GM18507 (cell line): ENCODE results near the gene CDC42BPG.
A peak's percentile ranks its signal among the peaks of the same experiment; 100 is the strongest.

Experiments used
- DNase-seq: peaks from one replicate; pipeline ENCODE4 v3.0.0; 2011; ENCODE audit warnings: low read depth; ENCODE audit not compliant: insufficient read length; ENCODE audit errors: extremely low spot score
- FAIRE-seq: peaks from 2 replicates; lab custom pipeline; 2011; peaks lifted over from hg19 to GRCh38; lab: Jason Lieb, UNC

The CDC42BPG gene

DNA sequence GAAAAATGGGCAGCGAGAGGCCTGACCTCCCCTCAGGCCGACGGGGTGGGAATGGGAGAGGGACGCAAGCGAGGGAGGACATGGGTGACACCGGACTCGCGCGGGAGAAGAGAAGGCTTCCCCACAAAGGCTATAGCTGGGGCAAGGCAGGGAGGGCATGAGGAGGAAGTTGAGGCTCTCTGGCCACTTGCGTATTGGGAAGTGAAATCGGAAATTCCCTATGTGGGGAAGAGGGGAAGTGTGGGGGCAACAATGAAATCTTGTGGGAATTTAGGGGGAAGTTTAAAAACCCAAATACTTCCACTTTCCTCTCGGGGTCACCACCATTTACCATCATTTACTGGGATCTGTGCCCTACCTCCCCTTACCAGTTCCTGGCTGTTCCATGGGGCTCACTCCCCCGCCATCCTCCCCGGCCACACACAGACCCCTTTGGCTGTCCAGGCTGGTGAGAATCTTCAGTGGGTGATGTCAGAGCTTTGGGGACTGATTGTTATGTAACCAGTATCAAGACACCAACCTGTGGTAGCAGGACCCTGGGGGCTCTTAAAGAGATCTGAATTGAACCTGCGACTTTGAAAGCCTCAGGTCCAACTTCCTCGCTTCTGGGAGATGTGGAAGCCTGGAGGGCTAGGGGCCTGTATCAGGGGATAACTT is 34.9 kb upstream of the CDC42BPG start:
- DNase-seq (no peak), FAIRE-seq (peak; percentile 38)

DNA sequence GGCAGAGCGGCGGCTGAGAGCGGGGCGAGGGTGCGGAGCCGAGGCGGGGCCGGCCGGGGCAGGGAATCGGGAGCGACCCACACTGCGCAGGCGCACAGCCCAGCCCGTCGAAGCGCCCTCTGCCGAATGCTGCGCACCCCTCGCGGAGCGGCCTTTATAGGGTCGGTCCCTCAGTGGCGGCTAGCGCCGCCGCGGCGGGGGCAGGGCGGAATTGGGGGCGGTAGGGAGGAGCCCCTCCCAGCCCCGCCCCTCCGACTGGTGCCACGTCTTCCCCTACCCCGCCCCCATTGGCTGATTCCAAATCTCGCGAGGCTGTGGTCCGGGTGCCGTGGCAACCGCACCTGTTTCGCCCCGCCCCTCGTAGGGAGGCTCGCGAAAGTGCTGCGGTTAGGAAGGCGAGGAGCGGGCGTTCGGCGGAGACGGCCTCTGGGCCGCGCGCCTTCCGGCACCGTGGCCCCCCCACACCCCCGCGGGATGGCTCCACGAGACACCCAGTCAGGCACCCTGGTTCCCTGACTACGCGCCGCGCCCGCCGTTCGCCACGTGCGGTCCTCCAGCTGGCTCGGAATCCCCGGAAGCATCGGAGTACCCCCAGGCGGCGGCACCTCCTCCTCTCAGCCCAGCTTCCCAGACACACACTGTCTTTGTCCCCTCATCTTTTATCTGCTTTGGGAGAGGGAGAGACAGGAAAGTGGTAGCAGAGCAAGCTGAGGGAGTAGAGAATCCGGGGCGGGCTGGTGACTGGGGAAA is 34.2 kb upstream of the CDC42BPG start, which contains the start of gene EHD1:
TSS of gene EHD1 (minus strand) at position 128 of the 750 bp plus-strand sequence. CDS start 157 bp downstream, outside the sequence.
- DNase-seq (peak; percentile 98), FAIRE-seq (peak; percentile 94)

GRCh38 chr11:64878223-64878493 is 33.7 kb upstream of the CDC42BPG start:
- DNase-seq (no peak), FAIRE-seq (no peak)

GRCh38 chr11:64877390-64878222 is 33.2 kb upstream of the CDC42BPG start:
- peak; percentile 44 for DNase-seq
- FAIRE-seq, result peak; percentile 76

DNA sequence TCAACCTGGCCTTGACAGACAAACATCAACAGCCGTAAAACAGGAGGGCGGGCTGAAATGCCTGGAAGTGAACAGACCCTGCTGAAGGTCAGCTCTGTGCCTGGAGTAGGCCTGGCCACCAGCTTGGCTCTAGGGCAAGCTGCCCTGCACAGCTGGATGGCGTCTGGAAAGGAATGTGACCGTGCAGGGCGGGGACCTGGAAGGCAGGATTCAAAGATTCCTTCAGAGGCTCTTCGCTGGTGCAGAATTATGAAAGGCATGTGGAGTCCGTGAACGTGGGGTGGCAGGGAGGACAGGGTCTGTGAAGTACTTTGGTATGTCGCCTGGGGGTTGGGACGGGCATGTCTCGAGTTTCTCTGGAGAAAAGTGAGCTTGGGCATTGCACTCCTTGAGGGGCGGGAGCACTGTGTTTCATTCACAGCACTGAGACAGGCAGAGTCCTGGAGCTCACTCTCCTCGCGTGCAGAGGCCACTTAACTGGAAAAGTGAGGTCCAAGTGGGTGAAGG is 32.4 kb upstream of the CDC42BPG start:
- FAIRE-seq (no peak), DNase-seq (no peak)

- no peak for DNase-seq
- no peak for FAIRE-seq
These were observed 31.8 kb upstream of the CDC42BPG start for GRCh38 chr11:64876229-64876750.

DNA sequence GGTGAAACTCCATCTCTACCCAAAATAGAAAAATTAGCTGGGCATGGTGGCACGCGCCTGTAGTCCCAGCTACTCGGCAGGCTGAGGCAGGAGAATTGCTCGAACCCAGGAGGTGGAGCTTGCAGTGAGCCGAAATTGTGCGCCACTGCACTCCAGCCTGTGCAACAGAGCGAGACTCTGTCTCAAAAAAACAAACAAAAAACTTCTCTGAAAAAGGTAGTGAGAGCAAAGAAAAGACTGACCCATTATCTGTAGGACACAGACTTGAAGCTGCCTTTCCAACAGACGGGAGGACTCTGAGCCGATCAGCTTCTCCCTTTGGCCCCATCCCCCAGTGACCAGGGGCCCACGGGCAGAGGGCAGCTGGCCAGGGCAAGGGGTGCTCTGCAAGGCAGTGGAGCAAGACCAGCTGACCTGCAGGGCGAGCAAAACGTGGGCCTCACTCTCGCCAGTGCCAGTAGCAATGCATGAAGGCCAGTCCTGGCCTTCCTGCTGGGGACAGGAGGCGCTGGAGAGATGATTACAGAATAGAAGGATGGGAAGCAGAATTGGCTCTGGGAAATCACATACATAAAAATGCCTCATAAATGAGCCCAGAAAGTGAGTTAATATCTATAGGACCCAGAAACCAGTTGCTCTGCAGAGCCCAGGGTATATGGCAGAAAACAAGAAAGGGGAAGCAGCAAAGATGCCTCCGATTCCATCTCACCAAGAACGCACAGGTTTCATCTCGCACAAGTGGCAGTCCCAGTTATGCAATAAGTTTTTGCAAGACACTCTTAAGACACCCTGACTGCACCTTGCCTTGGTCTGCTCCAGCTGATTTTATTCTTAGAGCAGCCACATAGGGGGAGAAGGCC is 31.1 kb upstream of the CDC42BPG start:
- no peak for DNase-seq
- peak; percentile 45 for FAIRE-seq

DNA sequence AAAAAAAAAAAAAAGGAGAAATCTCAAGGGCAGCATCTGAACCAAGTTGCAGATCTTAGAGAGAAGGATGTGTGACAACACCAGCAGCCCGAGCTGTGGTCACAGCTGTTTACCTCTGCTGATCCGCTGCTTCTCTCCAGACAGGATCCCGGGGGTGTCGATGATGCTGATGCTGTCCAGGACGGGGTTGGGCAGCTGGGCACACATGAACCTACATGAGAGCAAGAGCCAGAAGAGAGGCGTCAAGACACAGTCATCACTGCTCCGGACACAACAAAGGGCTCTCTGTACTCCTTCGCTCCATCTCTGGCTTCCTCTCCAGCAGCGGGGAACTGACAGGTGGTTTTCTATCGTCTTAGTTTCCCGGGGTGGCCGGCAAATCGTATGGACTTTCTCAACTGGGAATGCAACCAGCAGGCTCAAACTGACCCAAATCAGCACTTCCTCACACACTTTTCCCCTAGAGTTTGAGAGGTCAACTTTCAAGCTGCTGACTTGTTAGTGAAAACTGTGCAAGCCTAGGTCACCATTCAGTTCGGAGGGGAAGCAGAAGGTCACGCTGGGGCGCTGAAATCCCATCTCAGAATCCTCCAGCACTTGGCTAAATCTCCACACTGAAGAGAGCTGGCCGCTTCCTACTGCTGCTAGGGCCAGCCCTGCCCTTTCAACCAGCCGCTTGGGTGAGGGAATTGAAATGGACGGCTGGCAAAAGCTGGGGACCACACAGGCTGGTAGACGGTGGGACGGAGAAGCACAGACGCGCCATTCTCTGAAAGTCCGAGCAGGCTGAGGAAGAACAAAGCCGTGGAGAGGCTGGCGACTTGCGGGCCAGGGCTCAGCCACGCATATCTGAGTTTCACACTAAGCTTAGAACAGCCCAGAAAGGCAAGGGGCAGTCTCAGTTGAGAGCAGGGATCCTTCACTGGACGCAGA is 30.1 kb upstream of the CDC42BPG start:
- no peak for DNase-seq
- FAIRE-seq, result no peak

- DNase-seq (no peak), FAIRE-seq (no peak)
These were observed 28.5 kb upstream of the CDC42BPG start for GRCh38 chr11:64872790-64873488.

GRCh38 chr11:64871492-64871891 is 27.0 kb upstream of the CDC42BPG start:
- no peak for FAIRE-seq
- DNase-seq, result no peak

DNA sequence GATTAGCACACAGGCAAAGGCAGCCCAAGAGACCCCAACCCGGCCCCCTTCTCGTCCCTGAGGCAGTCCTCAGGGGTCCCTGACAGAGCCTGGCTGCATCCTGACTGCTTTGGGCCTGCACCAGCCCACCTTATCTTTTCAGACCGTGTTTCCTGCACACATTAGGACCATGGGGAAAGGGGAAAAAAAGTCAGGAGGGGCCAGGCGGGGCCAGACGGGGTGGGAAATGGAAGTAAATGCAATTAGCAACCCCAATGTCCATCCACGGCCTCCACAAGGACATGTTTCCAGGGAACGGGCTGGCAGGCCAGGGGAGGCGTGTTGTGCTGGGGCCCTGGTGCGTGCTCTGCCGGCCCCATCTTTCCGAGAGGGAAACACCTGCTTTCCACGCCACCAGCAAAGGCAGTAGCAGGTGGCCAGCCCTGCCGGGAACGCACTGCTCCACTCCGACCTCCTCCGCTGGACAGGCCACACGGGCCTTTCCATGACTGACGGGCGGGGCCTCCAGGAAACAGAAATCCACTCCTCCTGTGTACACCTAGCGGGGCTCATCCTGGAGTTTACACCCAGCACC is 26.5 kb upstream of the CDC42BPG start:
- DNase-seq (no peak), FAIRE-seq (no peak)

- FAIRE-seq, result no peak
- DNase-seq, result no peak
These were observed 25.9 kb upstream of the CDC42BPG start for GRCh38 chr11:64870176-64870892.

DNA sequence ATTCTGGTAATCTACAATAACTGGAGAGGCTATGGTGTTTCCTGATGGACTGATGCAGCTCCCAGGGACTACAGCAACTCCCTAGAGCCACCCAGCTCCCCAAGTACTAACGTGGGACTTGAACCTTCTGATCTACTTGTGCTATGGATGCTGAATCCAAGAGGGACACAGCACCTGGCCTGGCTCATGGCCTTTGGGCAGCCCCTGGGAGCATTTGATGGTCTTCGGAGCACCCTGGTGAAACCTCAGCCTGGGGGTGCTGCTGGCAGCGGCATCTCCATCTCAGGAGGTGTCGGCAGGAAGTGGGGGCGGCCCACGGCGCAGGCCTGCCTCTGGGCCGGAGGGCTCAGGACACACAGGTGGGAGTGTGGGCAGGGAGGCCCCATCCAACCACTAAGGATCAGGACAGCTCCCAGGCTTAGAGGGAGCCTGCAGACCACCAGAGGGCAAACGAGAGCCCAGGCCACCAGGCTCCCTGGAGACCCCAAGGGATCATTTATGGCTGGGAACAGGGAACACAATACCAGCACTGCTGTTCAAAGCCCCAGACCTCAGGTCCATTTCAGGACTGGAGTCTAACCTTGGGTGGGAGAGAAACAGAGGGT is 25.2 kb upstream of the CDC42BPG start:
- FAIRE-seq, result no peak
- DNase-seq, result no peak

DNA sequence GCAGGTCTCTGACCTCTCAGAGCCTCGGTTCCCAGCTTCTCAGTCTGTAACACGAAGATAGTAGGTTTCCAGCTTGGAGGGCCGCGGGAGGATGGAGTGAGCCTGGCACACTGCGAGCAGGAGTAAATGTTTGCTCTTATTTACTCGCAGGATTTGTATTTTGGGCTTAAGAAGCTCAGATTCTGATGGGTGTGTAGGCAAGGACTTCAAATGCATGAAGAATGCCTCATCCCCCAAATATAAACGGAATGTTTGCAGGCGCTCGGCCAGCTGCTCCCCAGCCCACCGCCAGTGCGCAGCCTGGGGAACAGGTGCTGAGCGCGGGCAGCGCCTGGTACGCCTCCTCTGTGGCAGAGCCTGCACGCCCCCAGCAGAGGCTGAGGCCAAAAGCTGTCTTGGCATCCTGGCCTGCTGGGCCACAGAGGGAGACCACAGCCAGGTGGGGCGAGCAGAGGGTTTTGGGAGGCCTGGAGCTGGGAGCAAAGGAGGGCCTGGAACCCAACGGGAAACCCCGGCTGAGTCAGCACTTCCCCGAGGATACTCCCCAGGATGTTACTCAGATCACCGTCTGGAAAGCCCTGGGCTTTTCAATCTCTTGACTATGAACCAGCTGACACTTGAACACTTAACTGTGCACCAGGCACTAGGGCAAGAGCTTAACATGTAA is 24.6 kb upstream of the CDC42BPG start:
- DNase-seq (no peak), FAIRE-seq (no peak)

DNA sequence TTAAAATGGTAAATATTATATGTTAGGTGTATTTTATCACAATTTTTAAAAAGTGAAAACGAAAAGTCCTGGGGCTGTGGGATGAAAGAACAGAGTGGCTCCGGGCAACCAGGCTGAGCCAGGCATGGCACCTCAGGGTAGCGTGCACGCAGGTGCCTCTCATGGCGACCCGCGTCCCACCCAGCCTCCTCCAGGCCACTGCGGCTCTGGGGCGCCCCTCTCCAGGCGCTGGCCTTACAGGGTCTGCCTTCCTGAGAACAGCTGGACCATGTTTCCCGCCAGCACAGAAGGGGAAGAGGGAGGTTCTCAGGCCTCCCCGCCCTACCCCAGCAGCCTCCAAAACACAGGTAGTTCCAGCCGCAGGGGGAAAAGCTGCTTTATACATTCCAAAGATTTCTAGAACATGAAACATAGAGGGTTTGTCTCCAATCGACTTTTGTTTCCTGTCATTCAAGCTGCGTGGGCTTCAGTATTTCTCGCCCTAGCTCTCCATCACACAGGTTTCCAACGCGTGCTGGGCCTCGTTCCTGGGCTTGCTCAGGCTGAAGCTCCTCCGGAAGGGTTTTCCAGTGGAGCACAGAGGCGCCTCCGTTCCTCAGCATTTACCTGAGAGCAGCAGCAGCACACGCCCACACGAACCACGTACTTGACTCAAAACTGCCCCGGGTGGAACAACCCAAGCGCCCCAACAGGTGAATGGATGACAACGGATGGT is 23.5 kb upstream of the CDC42BPG start:
- FAIRE-seq (no peak), DNase-seq (no peak)
